ENCODE results near the gene SOX11.

- TF ChIP-seq CTCF (IDR thresholded peaks at IDR 0.05) (no peak), POLR2A (IDR thresholded peaks at IDR 0.05) (no peak)
Measured at GRCh38 chr2:5695654-5696403, 3.6 kb downstream of the SOX11 start.

Data from thyroid gland (tissue), 4 donors.